ENCODE data around the gene XRRA1.

XRRA1 gene

DNA sequence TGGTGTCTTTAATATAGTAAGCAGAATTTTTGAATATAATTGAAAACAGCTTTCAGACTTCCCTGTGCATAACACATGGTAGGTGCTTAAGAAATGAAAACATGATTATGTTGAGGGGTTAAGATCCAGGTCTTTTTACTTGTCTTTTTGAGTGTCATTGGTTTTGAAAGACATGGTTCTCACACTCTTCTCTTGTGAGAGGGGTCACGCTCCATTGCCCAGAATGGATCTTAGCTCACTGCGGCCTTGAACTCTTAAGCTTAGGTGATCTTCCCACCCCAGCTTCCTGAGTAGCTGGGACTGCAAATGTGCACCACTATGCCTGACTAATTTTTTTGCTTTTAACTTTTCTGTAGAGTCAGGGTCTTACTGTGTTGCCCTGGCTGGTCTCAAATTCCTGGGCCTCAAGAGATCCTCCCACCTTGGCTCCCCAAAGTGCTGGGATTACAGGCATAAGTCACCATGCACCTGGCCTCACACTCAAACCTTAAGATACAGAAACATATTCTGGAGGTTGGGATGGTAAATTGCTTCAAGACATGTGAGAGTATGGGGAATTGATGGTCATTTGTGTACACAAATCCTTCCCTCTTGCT, 1.6 kb upstream of the XRRA1 start:
- DNase-seq = no peak

- no peak for DNase-seq
These were observed 854 bp upstream of the XRRA1 start for GRCh38 chr11:74949753-74950137.

GRCh38 chr11:74948546-74948897, 369 bp downstream of the XRRA1 start:
- no peak for DNase-seq

DNA sequence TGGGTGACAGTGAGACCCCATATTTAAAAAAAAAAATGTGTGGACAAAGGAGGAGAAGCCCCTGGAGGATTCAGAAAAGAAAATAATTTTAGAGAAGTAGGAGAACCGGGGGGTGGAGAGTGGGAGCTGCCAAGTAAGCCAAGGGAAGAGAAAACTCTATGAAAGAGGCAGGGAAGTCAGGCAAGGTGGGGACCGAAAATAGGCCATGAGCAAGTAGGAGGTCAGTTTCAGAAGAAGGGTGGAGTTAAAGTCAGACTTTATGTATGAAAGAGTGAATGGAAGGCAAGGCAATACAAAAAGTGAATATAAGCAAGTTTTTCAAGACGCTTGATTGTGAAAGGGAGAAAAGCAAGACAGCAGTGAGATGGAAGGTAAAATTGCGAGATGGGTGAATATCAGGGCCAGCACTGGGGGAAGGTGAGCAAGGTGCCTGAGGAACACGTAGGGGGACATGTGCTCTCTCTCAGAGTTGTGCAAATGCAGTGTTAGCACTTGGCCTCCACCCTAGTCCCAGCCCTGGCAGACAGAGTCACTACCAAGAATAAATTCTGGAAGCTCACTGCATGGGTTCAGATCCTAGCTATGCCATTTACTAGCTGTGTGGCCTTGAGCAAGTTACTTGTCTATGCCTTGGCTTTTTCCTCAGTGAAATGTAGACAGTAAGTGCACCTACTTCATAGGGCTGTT, 6.7 kb downstream of the XRRA1 start:
- no peak for DNase-seq

- DNase-seq = no peak
These were observed 7.4 kb downstream of the XRRA1 start for GRCh38 chr11:74941492-74941891.

- no peak for DNase-seq
These were observed 11.0 kb downstream of the XRRA1 start for GRCh38 chr11:74937696-74938475.

- no peak for DNase-seq
These were observed 11.9 kb downstream of the XRRA1 start for GRCh38 chr11:74936976-74937375.

- DNase-seq = peak; percentile 87
These were observed 12.8 kb downstream of the XRRA1 start for GRCh38 chr11:74936087-74936486.

- DNase-seq = no peak
These were observed 13.6 kb downstream of the XRRA1 start for GRCh38 chr11:74935285-74935684.

DNA sequence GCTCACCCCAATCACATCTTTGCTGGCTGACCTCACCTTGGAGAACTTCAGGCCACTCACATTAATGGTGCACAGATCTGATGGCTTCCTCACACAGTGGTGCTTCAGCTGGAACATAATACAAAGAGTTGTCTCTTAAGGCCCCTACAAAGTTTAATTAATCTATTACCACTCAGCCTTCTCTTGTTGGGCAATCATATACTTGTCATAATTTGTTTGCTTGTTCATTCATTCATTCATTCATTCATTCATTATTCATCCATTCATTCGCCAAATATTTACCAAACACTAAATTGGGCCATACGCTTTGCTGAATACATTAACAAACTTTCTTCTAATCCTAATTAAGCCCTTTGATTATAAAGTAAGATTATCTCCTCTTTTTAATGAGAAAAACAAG, 15.1 kb downstream of the XRRA1 start:
- no peak for DNase-seq

DNA sequence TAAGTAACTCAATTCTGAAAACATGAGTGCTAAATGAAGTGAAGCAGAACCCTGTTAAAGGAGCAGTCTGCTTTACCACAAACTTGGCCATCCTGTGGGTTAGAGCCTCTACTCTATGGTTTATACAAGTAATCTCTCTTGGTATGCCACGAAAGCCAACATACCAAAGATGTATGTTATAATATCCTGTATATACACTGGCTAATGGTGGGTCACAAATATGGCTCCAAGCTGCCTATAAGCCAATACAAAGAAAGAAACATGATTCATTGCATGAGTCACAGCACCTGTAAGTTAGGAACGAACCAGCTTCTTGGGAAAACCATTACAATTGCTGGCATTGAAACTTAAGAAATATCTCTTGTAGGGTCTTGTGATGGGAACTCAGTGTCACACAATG, 16.1 kb downstream of the XRRA1 start:
- no peak for DNase-seq

GRCh38 chr11:74932169-74932568, 16.7 kb downstream of the XRRA1 start:
- DNase-seq = no peak

GRCh38 chr11:74929431-74930363, 19.2 kb downstream of the XRRA1 start:
- DNase-seq = peak; percentile 80

GRCh38 chr11:74927496-74927895, 21.4 kb downstream of the XRRA1 start:
- no peak for DNase-seq

GRCh38 chr11:74926304-74927030, 22.4 kb downstream of the XRRA1 start:
- no peak for DNase-seq

- DNase-seq = no peak
These were observed 23.6 kb downstream of the XRRA1 start for GRCh38 chr11:74925281-74925680.

DNA sequence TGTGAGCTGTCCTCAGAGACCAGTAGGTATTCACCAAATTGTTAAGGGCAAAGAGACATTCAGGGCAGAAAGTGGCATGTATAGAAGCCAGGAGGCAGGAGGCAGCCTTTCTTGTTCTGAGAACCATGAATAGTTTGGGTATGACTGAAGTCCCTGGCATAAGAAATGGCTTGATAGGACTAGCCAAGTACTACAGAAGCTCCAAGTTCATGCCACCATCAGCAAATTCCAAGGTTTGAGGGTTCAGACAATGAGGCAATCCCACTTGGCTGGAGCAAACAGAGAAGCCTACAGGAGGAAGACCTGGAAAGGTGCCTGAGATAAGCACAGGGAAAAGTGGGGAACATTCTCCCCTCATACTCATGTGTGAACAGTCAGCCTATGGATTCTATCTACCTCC, 25.8 kb downstream of the XRRA1 start:
- DNase-seq = no peak

DNA sequence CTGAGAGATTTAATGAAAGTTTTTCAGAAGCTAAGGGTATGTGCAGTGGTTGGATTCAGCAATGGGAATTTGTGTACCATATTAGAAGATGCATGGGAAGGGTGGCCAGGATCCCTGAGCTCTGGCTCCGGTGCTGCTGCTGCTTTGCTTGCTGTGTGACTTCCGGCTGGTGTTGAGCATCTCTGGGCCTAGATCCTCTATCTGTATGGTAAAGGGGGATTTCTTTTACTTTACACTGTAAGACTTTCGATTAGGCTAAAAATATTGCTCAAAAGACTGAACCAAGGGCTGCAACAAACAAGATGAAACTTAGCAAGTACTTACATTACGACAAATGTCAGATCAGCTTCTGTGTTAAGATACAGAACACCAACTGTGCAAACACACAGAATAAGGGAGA, 39.1 kb downstream of the XRRA1 start:
- no peak for DNase-seq

GRCh38 chr11:74909385-74909784, 39.5 kb downstream of the XRRA1 start:
- no peak for DNase-seq

GRCh38 chr11:74905326-74905725, 43.6 kb downstream of the XRRA1 start:
- DNase-seq = no peak

DNA sequence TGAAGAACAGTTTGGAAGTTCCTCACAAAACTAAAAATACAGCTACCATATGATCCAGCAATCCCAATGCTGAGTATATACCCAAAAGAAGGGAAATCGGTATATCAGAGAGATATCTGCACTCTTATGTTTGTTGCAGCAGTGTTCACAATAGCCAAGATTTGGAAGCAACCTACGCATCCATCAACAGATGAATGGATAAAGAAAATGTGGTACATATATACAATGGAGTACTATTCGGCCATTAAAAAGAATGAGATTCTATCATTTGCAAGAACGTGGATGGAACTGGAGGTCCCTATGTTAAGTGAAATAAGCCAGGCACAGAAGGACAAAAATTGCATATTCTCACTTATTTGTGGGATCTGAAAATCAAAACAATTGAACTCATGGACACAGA, 46.5 kb downstream of the XRRA1 start:
- DNase-seq = no peak

DNA sequence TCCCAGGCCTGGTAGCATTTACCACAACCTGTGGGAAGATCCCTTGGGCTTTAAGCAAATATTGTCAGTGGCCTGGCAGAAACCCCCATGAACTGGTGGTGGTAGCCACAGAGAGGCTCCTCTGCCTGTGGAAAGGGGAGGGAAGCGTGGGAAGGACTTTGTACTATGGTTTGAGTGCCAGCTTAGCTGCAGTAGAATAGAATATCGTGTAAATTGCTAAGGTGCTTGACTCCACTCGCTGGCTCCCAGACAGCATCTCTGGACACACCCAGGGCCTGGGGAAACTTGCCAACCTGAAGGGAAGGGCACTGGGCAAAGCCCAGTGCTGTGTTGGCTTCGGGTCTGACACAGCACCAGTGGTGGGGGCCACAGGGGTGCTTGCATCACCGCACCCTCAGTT, 52.6 kb downstream of the XRRA1 start:
- no peak for DNase-seq
